HAP-1 (cell line): ENCODE data around the gene WNT16.
"Not testable (repeated sequence)": the region's sequence is repeated elsewhere in the genome, so short reads cannot be mapped to it uniquely, and the experiment has no call there.

Experiments
- DNase-seq, 2 experiments: peaks; one replicate each; pipeline ENCODE4 v3.0.0-alpha.2; 2016 to 2020; ENCODE audit warnings: low spot score in 2 of 2
- H3K27me3 ChIP-seq: fragments of 250-450 bp; sonication (Bioruptor Pico); 2 replicates; pipeline ENCODE4 v1.5.1; 2020; ENCODE audit warnings: low read depth, mild to moderate bottlenecking, moderate library complexity
- H3K36me3 ChIP-seq: fragments of 250-450 bp; sonication (Bioruptor Pico); replicated peaks from 2 replicates; pipeline ENCODE4 v1.5.1; 2020; ENCODE audit warnings: mild to moderate bottlenecking
- H3K4me1 ChIP-seq: fragments of 250-450 bp; sonication (Bioruptor Pico); 2 replicates; pipeline ENCODE4 v1.5.1; 2020; ENCODE audit warnings: mild to moderate bottlenecking
- H3K4me3 ChIP-seq: fragments of 250-450 bp; sonication (Bioruptor Pico); 2 replicates; pipeline ENCODE4 v1.5.1; 2020; ENCODE audit warnings: mild to moderate bottlenecking, moderate library complexity
- H3K9me3 ChIP-seq: fragments of 250-450 bp; sonication (Bioruptor Pico); 2 replicates; pipeline ENCODE4 v1.5.1; 2020; ENCODE audit warnings: mild to moderate bottlenecking, moderate library complexity
- in situ Hi-C: fragments of 300-500 bp; cut with MboI; formaldehyde crosslinking; loops from 3 replicates; pipeline ENCODE4 v1.14.3; 2020; ENCODE audit warnings: low sequenced_read_pairs, inconsistent platforms, mixed read lengths

The WNT16 gene

DNA sequence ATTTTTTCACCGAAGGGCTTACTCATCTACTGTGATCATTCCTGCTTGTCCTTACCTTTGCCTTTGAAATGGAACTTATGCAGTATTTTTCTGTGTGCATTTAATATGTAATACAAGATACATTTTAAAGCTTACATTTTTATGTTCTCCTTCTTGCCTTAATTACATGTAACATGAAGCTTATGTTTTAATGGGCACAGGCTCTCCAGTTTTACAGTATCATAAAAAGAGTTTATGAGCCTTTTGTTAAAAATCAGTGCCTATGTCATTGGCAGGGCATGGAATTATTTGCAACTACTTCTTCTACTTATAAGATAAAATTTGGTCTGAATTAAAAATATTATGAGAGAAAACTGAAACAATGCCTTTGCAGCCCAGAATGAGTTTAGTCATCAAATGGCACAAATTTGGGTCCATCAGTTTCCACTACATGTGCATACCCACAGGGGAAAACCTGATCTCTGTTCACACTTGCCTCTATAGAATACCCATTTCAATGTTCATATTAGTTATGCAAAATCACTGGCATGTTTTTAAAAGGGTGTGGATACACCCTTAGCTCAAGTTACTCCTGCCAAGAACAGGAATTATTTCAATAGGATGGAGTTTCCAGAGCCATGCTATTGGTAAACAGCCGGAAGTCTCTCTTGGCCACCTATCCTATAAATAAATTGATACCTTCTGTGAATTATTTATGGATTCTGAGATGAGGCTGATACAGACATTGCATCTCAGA is 27.9 kb upstream of the WNT16 start:
- Histone ChIP-seq H3K4me1 (no peaks in the 10 kb centered on the region), H3K27me3 (0 out of 2 replicates have a peak, but pooled peaks cover 6% of the 10 kb centered on the region), H3K4me3 (no peak overlapping the region), H3K36me3 (no peaks in the 10 kb centered on the region), H3K9me3 (no peaks in the 10 kb centered on the region)
- in situ Hi-C loops: no loop called here
- no peak for DNase-seq

GRCh38 chr7:121301446-121302213 is 27.2 kb upstream of the WNT16 start:
- H3K4me3 ChIP-seq: no peak overlapping the region
- 0 out of 2 replicates have a peak, but pooled peaks cover 6% of the 10 kb centered on the region for H3K27me3 ChIP-seq
- no peak for DNase-seq
- in situ Hi-C loops: no loop called here
- no peaks in the 10 kb centered on the region for H3K9me3 ChIP-seq
- H3K4me1 ChIP-seq: no peaks in the 10 kb centered on the region
- no peaks in the 10 kb centered on the region for H3K36me3 ChIP-seq

DNA sequence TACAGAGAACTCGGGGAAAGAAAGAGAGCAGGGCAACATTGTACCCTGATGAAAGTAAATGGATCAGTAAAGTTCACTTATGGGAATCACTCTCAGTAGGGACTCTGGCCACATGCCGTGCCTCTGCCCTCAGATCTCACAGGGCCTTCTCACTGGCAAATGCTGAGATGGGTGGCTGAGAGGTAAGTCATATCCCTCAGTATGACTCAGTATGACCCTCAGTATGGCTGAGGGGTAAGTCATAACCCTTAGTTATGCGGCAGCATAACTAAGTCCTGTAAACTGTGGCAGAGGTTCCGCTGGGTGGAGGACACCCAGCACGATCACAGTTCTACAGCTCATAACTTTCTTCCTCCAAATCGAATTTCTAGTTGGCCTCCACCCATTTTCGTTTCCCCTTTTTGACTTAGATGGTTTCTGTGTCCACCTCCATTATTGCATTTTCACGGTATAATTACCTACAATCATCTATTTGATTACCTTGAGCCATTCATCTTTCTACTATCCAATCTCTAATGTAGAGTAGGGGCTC is 26.5 kb upstream of the WNT16 start:
- no peak for DNase-seq
- Histone ChIP-seq H3K27me3 (0 out of 2 replicates have a peak, but pooled peaks cover 6% of the 10 kb centered on the region), H3K36me3 (no peaks in the 10 kb centered on the region), H3K4me1 (no peaks in the 10 kb centered on the region), H3K9me3 (no peaks in the 10 kb centered on the region), H3K4me3 (no peak overlapping the region)
- in situ Hi-C loops: no loop called here

- no peak overlapping the region for H3K4me3 ChIP-seq
- no peaks in the 10 kb centered on the region for H3K4me1 ChIP-seq
- in situ Hi-C loops: no loop called here
- H3K36me3 ChIP-seq: no peaks in the 10 kb centered on the region
- H3K9me3 ChIP-seq: no peaks in the 10 kb centered on the region
- H3K27me3 ChIP-seq: 0 out of 2 replicates have a peak, but pooled peaks cover 4% of the 10 kb centered on the region
- no peak for DNase-seq
Measured at GRCh38 chr7:121303422-121304101, 25.2 kb upstream of the WNT16 start.

DNA sequence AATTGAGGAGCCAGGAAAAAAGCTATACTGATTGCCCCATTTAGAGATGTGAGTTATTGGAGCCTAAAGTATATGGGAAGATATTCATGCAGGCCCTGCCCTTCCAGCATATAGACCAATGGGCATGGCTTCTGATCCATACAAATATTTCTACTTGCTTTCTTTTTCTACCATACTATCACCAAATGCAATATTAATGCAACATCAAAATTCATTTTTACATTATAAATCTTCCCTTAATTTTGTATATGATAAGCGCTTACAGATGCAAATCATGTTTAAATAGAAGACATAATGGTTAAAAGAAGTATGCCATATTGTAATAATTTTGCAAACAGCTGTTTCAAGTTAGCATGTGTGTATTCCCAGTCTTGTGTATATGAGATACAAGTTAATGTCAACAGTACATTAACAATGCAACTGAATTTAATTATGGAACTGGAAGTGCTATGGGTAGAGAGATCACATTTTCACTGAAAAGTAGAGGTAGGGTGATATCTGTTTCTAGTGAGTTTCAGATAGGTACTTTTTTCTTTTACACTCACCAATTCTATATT is 24.6 kb upstream of the WNT16 start:
- in situ Hi-C loops: no loop called here
- Histone ChIP-seq H3K27me3 (no peaks in the 10 kb centered on the region), H3K4me3 (no peak overlapping the region), H3K36me3 (no peaks in the 10 kb centered on the region), H3K9me3 (no peaks in the 10 kb centered on the region), H3K4me1 (no peaks in the 10 kb centered on the region)
- no peak for DNase-seq

DNA sequence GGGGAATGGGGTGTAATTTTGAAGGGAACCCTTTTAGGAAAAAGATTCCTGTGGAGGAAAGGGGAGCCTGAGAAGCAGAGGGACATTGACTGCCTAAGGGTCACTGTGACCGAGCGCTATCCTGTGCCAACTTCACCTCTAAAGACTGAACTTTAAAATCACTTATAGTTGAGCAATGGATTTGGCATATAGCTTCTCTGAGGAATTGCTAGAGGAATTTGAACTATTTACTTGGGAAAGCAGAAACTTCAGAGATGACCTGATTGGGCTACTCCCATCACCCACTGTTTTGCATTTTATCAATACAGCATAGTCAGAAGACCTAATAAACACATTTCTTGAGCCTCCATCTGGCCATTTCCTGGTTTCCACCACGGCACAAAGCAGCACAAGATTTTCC is 23.7 kb upstream of the WNT16 start:
- Histone ChIP-seq H3K9me3 (no peaks in the 10 kb centered on the region), H3K36me3 (no peaks in the 10 kb centered on the region), H3K4me1 (no peaks in the 10 kb centered on the region), H3K4me3 (no peak overlapping the region), H3K27me3 (no peaks in the 10 kb centered on the region)
- in situ Hi-C loops: no loop called here
- DNase-seq: no peak

GRCh38 chr7:121306565-121306964 is 22.2 kb upstream of the WNT16 start:
- in situ Hi-C loops: no loop called here
- Histone ChIP-seq H3K4me1 (no peaks in the 10 kb centered on the region), H3K27me3 (no peaks in the 10 kb centered on the region), H3K36me3 (no peaks in the 10 kb centered on the region), H3K4me3 (no peak overlapping the region), H3K9me3 (no peaks in the 10 kb centered on the region)
- DNase-seq: no peak

- no peak overlapping the region for H3K4me3 ChIP-seq
- no peaks in the 10 kb centered on the region for H3K36me3 ChIP-seq
- no peaks in the 10 kb centered on the region for H3K27me3 ChIP-seq
- no peaks in the 10 kb centered on the region for H3K9me3 ChIP-seq
- in situ Hi-C loops: no loop called here
- no peaks in the 10 kb centered on the region for H3K4me1 ChIP-seq
- DNase-seq: no peak
Measured at GRCh38 chr7:121307021-121307574, 21.7 kb upstream of the WNT16 start.

DNA sequence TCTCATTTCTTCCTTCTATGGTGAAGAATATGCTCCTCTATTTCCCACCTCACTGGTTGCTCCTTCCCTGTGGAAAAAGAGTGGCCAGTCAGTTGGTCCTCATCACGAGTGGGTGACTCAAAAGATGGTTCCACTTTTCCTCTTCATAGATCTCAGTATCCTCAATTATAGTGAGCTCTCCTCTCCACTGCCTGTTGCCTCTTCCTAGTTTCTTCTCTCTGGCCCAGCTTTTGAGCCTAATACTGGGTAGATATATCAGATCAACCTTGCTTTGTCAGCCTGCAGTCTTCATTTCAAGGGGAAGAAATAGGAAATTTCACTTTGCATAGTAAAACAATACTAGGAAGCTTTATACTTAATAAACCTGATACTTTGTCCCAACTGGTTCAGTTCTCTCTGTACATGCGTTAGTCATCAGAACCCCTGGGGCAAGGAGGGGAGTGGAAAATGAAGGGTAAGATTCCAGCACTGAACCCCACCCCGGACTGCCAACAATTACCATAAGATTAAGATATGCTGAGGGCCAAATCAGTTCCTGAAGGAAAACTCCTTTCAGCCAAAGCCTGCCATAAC is 15.5 kb upstream of the WNT16 start:
- Histone ChIP-seq H3K4me1 (no peaks in the 10 kb centered on the region), H3K27me3 (no peaks in the 10 kb centered on the region), H3K36me3 (no peaks in the 10 kb centered on the region), H3K4me3 (no peak overlapping the region), H3K9me3 (no peaks in the 10 kb centered on the region)
- in situ Hi-C loops: no loop called here
- no peak for DNase-seq

DNA sequence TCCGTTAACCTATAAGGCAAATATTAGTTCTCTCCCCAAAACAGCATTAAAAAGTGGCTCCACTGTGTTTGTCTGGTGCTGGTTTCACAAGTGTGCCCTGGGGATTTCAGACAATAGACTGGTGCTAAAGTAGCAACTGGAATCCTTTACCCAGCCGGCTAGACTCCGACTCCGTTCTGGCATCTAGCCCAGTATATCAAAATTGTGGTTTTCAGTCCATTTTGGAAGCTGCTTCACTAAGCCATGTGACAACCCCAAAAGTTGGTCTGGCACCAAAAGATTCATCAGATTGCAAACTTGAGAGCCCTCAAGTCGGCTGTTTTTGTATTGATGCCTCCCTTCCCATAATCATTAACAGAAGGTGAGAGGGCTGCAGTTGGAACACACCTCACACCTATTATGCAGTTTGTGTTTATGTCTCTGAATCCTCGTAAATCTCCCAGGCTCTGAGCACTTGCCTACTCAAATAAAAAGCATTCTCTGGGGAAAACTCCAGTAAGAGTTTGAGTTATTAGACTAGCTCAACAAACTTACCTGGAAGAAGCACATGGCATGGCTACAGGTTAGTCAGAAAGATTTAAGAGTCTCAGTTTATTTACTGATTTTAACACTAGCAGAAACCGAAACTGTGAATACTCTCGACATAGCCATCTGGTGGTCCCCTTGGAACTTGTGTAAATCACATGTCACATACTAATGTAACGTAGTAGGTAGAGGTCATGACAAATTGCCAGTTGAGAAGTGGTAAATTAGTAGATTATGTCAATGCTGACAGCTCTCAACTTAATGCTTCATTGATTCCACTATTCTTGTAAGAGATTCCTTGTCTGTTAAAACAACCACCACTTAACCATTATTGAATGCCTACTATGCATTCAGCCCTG is 14.8 kb upstream of the WNT16 start:
- in situ Hi-C loops: no loop called here
- peak; percentile 25 to 31 for DNase-seq
- H3K4me3 ChIP-seq: no peak overlapping the region
- no peaks in the 10 kb centered on the region for H3K4me1 ChIP-seq
- H3K9me3 ChIP-seq: no peaks in the 10 kb centered on the region
- H3K36me3 ChIP-seq: no peaks in the 10 kb centered on the region
- H3K27me3 ChIP-seq: no peaks in the 10 kb centered on the region

DNA sequence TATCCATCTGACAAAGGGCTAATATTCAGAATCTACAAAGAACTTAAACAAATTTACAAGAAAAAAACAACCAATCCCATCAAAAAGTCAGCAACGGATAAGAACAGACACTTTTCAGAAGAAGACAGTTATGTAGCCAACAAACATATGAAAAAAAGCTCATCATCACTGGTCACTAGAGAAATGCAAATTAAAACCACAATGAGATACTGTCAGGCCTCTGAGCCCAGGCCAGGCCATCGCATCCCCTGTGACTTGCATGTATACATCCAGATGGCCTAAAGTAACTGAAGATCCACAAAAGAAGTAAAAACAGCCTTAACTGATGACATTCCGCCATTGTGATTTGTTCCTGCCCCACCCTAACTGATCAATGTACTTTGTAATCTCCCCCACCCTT is 13.6 kb upstream of the WNT16 start:
- H3K36me3 ChIP-seq, DNase-seq, in situ Hi-C loops, H3K4me1 ChIP-seq, H3K27me3 ChIP-seq, H3K9me3 ChIP-seq, H3K4me3 ChIP-seq: not testable (repeated sequence)

GRCh38 chr7:121322460-121322859 is 6.3 kb upstream of the WNT16 start:
- Histone ChIP-seq H3K9me3 (no peaks in the 10 kb centered on the region), H3K4me3 (no peak overlapping the region), H3K4me1 (no peaks in the 10 kb centered on the region), H3K27me3 (no peaks in the 10 kb centered on the region), H3K36me3 (no peaks in the 10 kb centered on the region)
- no peak for DNase-seq
- in situ Hi-C loops: no loop called here
